Adrenal gland (tissue), 5 donors: ENCODE measurements around the gene MAST2.

Experiments
- CTCF ChIP-seq, 6 experiments: fragments of 450-650 bp in 4 of 6; fragments of 200-600 bp in 2 of 6; sonication (generic) in 1 of 6; IDR thresholded peaks; 1 replicate in 5 of 6; 2 replicates in 1 of 6; pipeline versions ENCODE4 v1.5.1 to v1.8.0; 2016 to 2021; ENCODE audit warnings: antibody characterized with exemption in 6 of 6, mild to moderate bottlenecking in 2 of 6, moderate library complexity in 1 of 6
- POLR2A ChIP-seq, 2 donors: fragments of 450-650 bp; IDR thresholded peaks; one replicate each; pipeline ENCODE4 v1.6.1; 2017; ENCODE audit warnings: antibody characterized with exemption in 2 of 2, mild to moderate bottlenecking in 2 of 2, moderate library complexity in 1 of 2
- donor health status: DM: no; HTN: no; CAD: no.

GRCh38 chr1:45802343-45803298, 791 bp upstream of the MAST2 start:
- no peak for TF ChIP-seq CTCF (IDR thresholded peaks at IDR 0.05)
- TF ChIP-seq POLR2A (IDR thresholded peaks at IDR 0.05), result no peak
